GM23338 (cell line): ENCODE results near the gene PYGO2.

ENCODE experiments used
- CTCF ChIP-seq, 2 experiments: fragments of 200-600 bp in 1 of 2; sonication (generic) in 1 of 2; conservative IDR thresholded peaks; 2 replicates each; pipeline versions ENCODE4 v1.5.1 to v1.6.1; 2016 to 2017; ENCODE audit warnings: antibody characterized with exemption in 2 of 2, low read depth in 2 of 2, mild to moderate bottlenecking in 2 of 2, moderate library complexity in 1 of 2
- EZH2 ChIP-seq: fragments of 200-600 bp; sonication (generic); IDR thresholded peaks from one replicate; pipeline ENCODE4 v1.8.0; 2017; ENCODE audit warnings: antibody characterized with exemption, mild to moderate bottlenecking, low read depth; ENCODE audit not compliant: unreplicated experiment

- TF ChIP-seq EZH2 (no peak), CTCF (conservative IDR thresholded peaks at IDR 0.05; ENCODE audit: low read depth in 2 of 2) (no peak)
These were observed 9.9 kb upstream of the PYGO2 start for GRCh38 chr1:154971341-154971998.
